Hepatocyte (in vitro differentiated cells): ENCODE measurements around the gene OPRM1.
A peak's percentile ranks its signal among the peaks of the same experiment; 100 is the strongest.

ENCODE experiments used
- EZH2 ChIP-seq: fragments of 200-600 bp; sonication (generic); IDR thresholded peaks from 2 replicates; pipeline ENCODE4 v1.6.1; 2016; ENCODE audit warnings: antibody characterized with exemption, mild to moderate bottlenecking, borderline replicate concordance
- EZH2phosphoT487 ChIP-seq: fragments of 200-600 bp; sonication (generic); IDR thresholded peaks from one replicate; pipeline ENCODE4 v1.6.1; 2018; ENCODE audit warnings: antibody characterized with exemption, mild to moderate bottlenecking, low read depth, moderate library complexity; ENCODE audit not compliant: unreplicated experiment, severe bottlenecking
- TF ChIP-seq, protein P1 (sequence below): fragments of 200-600 bp; sonication (generic); IDR thresholded peaks from 2 replicates; pipeline ENCODE4 v1.5.1; 2016; ENCODE audit warnings: antibody characterized with exemption, mild to moderate bottlenecking; ENCODE audit not compliant: poor library complexity

DNA sequence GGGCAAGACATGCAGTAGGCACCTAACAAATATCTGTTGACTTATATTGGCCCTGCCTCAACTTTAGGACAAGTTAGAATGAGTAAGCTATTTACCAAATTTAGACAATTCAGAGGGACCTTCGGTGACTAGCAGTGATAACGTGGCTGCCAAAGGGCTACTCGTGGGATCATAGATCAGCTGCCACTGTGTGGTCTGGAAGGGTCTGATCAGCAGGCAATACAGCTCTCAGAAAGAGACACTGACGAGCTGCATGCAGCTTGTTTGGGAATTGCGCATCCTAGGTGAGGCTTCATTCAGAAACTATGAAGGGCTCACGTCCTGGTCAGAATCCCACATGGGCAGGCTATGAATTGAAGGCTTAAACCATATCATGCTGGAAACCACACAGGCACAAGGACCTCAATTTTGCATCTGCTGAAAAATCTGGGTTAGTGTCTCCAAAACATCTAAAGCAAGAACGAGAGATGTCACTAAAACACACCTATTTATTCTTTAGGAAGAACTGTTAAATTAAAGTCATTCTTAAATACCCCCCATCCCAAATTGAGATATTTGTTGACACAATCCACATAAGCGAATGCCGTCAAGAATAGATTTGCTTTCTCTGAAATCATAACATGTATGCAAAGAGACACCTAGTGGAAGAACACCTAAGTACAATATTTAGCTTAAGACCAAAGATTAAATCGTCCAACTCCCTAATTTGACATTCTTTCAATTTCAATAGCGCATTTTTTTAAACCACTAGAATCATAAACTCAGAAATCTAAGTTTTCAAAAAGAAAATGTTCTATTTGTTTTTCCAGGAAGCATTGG is 238.0 kb downstream of the OPRM1 start:
- TF ChIP-seq, protein P1, sequence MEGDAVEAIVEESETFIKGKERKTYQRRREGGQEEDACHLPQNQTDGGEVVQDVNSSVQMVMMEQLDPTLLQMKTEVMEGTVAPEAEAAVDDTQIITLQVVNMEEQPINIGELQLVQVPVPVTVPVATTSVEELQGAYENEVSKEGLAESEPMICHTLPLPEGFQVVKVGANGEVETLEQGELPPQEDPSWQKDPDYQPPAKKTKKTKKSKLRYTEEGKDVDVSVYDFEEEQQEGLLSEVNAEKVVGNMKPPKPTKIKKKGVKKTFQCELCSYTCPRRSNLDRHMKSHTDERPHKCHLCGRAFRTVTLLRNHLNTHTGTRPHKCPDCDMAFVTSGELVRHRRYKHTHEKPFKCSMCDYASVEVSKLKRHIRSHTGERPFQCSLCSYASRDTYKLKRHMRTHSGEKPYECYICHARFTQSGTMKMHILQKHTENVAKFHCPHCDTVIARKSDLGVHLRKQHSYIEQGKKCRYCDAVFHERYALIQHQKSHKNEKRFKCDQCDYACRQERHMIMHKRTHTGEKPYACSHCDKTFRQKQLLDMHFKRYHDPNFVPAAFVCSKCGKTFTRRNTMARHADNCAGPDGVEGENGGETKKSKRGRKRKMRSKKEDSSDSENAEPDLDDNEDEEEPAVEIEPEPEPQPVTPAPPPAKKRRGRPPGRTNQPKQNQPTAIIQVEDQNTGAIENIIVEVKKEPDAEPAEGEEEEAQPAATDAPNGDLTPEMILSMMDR = peak; percentile 65
- TF ChIP-seq EZH2 (no peak), EZH2phosphoT487 (no peak)
